GM18868 (cell line): ENCODE data around the gene SLC6A9.

ENCODE experiments used
- ATAC-seq: cut with Tn5 transposase; IDR thresholded peaks from one replicate; pipeline ENCODE4 v1.9.1; 2021; ENCODE audit warnings: mild to moderate bottlenecking, moderate library complexity; ENCODE audit not compliant: unreplicated experiment

SLC6A9 gene

GRCh38 chr1:44031252-44032169 lies at the start of gene SLC6A9:
SLC6A9 (minus strand) TSS chr1:44031462; CDS start chr1:44024277, 7,185 bp downstream.
- ATAC-seq = no peak

GRCh38 chr1:44079566-44079965 lies 48.3 kb upstream of the SLC6A9 start:
- ATAC-seq = no peak

- ATAC-seq = no peak
Observed at GRCh38 chr1:44078104-44078503, 46.8 kb upstream of the SLC6A9 start.

- no peak for ATAC-seq
Observed at GRCh38 chr1:44077421-44077820, 46.2 kb upstream of the SLC6A9 start.

GRCh38 chr1:44076066-44076465 lies 44.8 kb upstream of the SLC6A9 start:
- no peak for ATAC-seq

GRCh38 chr1:44074415-44074814 lies 43.2 kb upstream of the SLC6A9 start:
- ATAC-seq = no peak

- ATAC-seq = no peak
Observed at GRCh38 chr1:44073528-44073927, 42.3 kb upstream of the SLC6A9 start.

- ATAC-seq = no peak
Observed at GRCh38 chr1:44072821-44073220, 41.6 kb upstream of the SLC6A9 start.

GRCh38 chr1:44072204-44072603 lies 40.9 kb upstream of the SLC6A9 start:
- ATAC-seq = no peak

GRCh38 chr1:44071461-44071860 lies 40.2 kb upstream of the SLC6A9 start:
- no peak for ATAC-seq

- ATAC-seq = no peak
Observed at GRCh38 chr1:44068442-44068921, 37.2 kb upstream of the SLC6A9 start.

- ATAC-seq = peak; percentile 47
Observed at GRCh38 chr1:44067266-44068250, 36.3 kb upstream of the SLC6A9 start.

- no peak for ATAC-seq
Observed at GRCh38 chr1:44062656-44063179, 31.5 kb upstream of the SLC6A9 start.

GRCh38 chr1:44061857-44062256 lies 30.6 kb upstream of the SLC6A9 start:
- ATAC-seq = no peak

- ATAC-seq = no peak
Observed at GRCh38 chr1:44060830-44061267, 29.6 kb upstream of the SLC6A9 start.

GRCh38 chr1:44059664-44060355 lies 28.5 kb upstream of the SLC6A9 start:
- ATAC-seq = no peak

- no peak for ATAC-seq
Observed at GRCh38 chr1:44059212-44059611, 27.9 kb upstream of the SLC6A9 start.

GRCh38 chr1:44057293-44057692 lies 26.0 kb upstream of the SLC6A9 start:
- ATAC-seq = no peak

- no peak for ATAC-seq
Observed at GRCh38 chr1:44053394-44053793, 22.1 kb upstream of the SLC6A9 start.

GRCh38 chr1:44050261-44050660 lies 19.0 kb upstream of the SLC6A9 start:
- ATAC-seq = no peak
